ENCODE results near the gene MEFV.
A peak's percentile ranks its signal among the peaks of the same experiment; 100 is the strongest.
"Not testable (repeated sequence)": the region's sequence is repeated elsewhere in the genome, so short reads cannot be mapped to it uniquely, and the experiment has no call there.

Gene MEFV

GRCh38 chr16:3285131-3285530, 28.7 kb upstream of the MEFV start:
- peak overlapping the region; percentile 99 for H3K4me3 ChIP-seq
- peaks cover 27% of the 10 kb centered on the region for H3K4me1 ChIP-seq
- peaks cover 4% of the 10 kb centered on the region; the same call in 1 of the 2 replicates for H3K27me3 ChIP-seq
- H4K20me1 ChIP-seq, result peaks cover 30% of the 10 kb centered on the region
- no peak for TF ChIP-seq Cebpa-rat (IDR thresholded peaks at IDR 0.05)
- H3K9me3 ChIP-seq, result peaks cover 53% of the 10 kb centered on the region
- no peak overlapping the region for H3K27ac ChIP-seq
- H3K9ac ChIP-seq, result peak overlapping the region; percentile 98
- peaks cover 57% of the 10 kb centered on the region for H3K36me3 ChIP-seq
- H3K4me2 ChIP-seq, result peak overlapping the region; percentile 94

GRCh38 chr16:3283543-3284447, 27.4 kb upstream of the MEFV start:
- Histone ChIP-seq H4K20me1 (peaks cover 30% of the 10 kb centered on the region), H3K4me3 (peak overlapping the region; percentile 99), H3K27ac (peak overlapping the region; percentile 98), H3K27me3 (no peaks in the 10 kb centered on the region), H3K9ac (peak overlapping the region; percentile 98), H3K36me3 (peaks cover 43% of the 10 kb centered on the region), H3K9me3 (peaks cover 40% of the 10 kb centered on the region), H3K4me1 (peaks cover 27% of the 10 kb centered on the region), H3K4me2 (peak overlapping the region; percentile 94)
- TF ChIP-seq Cebpa-rat (IDR thresholded peaks at IDR 0.05), result no peak

DNA sequence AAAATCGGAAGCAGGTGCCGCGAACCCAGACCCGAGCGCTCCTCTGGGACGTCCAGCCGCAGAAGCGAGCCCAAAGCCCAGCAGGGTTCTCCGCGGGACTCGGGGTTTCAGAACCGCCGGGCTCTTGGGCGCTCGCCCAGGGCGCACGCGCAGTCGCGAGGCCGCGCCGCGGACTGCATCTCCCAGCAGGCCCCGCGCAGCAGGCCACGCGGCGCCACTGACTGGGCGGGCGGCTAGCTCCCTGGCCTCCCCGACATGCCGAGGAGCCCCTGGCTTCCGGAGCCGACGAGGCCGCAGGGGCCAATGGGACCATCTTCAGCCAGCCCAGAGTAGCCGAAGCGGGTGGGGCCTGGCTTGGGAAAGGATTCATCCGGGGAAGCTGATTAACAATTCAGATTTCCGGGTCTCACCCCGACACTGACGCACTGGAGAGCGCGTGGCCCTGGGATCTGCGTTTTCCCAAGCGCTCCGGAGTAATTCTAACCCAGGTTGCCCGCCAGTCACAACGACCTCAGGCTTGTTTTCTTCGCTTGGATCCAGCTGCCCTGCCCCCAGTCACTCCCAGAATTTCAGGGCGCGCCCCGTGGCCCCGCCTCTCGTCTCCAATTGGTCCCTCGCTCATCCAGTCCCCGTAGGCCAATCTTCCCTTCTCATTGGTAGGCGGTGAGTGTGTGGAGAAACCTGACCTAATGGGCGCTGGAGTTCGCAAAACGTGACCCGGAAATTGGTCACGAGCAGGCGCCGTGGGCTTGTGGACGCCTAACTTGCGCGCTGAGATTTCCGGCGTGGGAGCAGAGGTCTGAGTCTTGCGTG, 26.5 kb upstream of the MEFV start, which contains the start of gene ZNF263:
Gene ZNF263 (plus strand): TSS at position 762 of the 813 bp plus-strand sequence. CDS start 328 bp downstream, outside the sequence.
- Histone ChIP-seq H3K9me3 (peaks cover 31% of the 10 kb centered on the region), H3K4me3 (peak within 1 kb of the TSS; percentile 99), H3K9ac (peak within 1 kb of the TSS; percentile 98), H3K36me3 (peaks cover 35% of the 10 kb centered on the region), H3K4me1 (peaks cover 27% of the 10 kb centered on the region), H3K27me3 (no peaks in the 10 kb centered on the region), H4K20me1 (peaks cover 30% of the 10 kb centered on the region), H3K27ac (peak within 1 kb of the TSS; percentile 98), H3K4me2 (peak within 1 kb of the TSS; percentile 94)
- TF ChIP-seq Cebpa-rat (IDR thresholded peaks at IDR 0.05), result no peak

- TF ChIP-seq Cebpa-rat (IDR thresholded peaks at IDR 0.05), result no peak
- Histone ChIP-seq H3K4me2 (peak overlapping the region; percentile 94), H3K27ac (peak overlapping the region; percentile 98), H3K27me3 (no peaks in the 10 kb centered on the region), H3K9me3 (peaks cover 24% of the 10 kb centered on the region), H4K20me1 (peaks cover 30% of the 10 kb centered on the region), H3K36me3 (peaks cover 28% of the 10 kb centered on the region), H3K9ac (peak overlapping the region; percentile 98), H3K4me3 (peak overlapping the region; percentile 99), H3K4me1 (peaks cover 27% of the 10 kb centered on the region)
These were observed 25.8 kb upstream of the MEFV start for GRCh38 chr16:3282103-3282729.

DNA sequence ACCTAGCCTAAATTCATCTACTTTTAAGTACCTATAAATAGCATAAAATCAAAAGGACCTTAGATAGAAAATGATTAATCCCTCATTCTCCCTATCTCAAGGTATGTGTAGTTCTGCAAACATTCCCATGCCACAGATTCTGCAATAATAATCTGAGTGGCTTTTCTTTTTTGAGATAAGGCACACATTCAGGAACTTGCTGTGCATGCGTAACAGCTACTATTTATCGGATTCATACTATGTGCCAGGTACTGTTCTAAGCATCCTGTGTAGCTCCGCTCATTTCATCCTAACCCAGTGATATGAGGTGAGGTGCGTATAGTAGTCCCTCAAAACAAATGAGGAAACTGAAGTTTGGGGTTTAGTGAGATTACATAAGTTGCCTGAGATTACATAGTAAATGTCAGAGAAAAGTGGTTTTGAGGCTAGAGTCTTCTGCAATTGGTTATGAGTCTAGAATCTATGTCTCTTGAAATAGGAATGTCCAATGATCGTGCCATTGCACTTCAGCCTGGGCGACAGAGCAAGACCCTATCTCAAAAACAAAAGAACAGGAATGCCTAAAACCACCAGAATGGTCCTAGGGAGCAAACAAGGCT, 24.9 kb upstream of the MEFV start:
- peaks cover 15% of the 10 kb centered on the region for H3K9me3 ChIP-seq
- H3K36me3 ChIP-seq, result peaks cover 19% of the 10 kb centered on the region
- H3K9ac ChIP-seq, result no peak overlapping the region
- no peak overlapping the region for H3K4me3 ChIP-seq
- H3K4me2 ChIP-seq, result peak overlapping the region; percentile 94
- peaks cover 29% of the 10 kb centered on the region for H4K20me1 ChIP-seq
- H3K4me1 ChIP-seq, result peaks cover 27% of the 10 kb centered on the region
- no peak for TF ChIP-seq Cebpa-rat (IDR thresholded peaks at IDR 0.05)
- no peak overlapping the region for H3K27ac ChIP-seq
- no peaks in the 10 kb centered on the region for H3K27me3 ChIP-seq

DNA sequence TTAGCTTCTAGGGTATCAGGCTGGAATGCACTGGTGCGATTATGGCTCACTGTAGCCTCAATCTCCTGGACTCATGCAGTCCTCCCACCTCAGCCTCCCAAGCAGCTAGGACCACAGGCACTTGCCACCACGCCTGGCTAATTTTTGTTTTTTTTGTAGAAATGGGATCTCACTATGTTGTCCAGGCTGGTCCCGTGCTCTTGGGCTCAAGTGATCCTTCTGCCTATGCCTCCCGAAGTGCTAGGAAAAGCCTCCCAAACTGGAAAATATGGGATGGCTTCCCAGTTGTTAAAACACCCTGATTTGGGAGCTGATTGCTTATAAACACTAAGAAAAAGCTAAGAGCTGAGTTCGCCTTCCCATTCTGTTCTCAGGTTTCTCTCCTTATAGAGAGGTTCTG, 20.2 kb upstream of the MEFV start:
- no peak overlapping the region for H3K9ac ChIP-seq
- no peak overlapping the region for H3K4me3 ChIP-seq
- H4K20me1 ChIP-seq, result no peaks in the 10 kb centered on the region
- H3K27ac ChIP-seq, result no peak overlapping the region
- TF ChIP-seq Cebpa-rat (IDR thresholded peaks at IDR 0.05), result no peak
- peaks cover 2% of the 10 kb centered on the region; the same call in 1 of the 2 replicates for H3K9me3 ChIP-seq
- H3K27me3 ChIP-seq, result no peaks in the 10 kb centered on the region
- peaks cover 3% of the 10 kb centered on the region for H3K4me1 ChIP-seq
- no peak overlapping the region for H3K4me2 ChIP-seq
- H3K36me3 ChIP-seq, result no peaks in the 10 kb centered on the region

GRCh38 chr16:3274947-3275346, 18.5 kb upstream of the MEFV start:
- H3K36me3 ChIP-seq, result no peaks in the 10 kb centered on the region
- no peaks in the 10 kb centered on the region for H3K27me3 ChIP-seq
- H3K9me3 ChIP-seq, result peaks cover 9% of the 10 kb centered on the region; the same call in 1 of the 2 replicates
- no peak overlapping the region for H3K4me3 ChIP-seq
- no peak overlapping the region for H3K27ac ChIP-seq
- H3K4me1 ChIP-seq, result no peaks in the 10 kb centered on the region
- H4K20me1 ChIP-seq, result no peaks in the 10 kb centered on the region
- no peak for TF ChIP-seq Cebpa-rat (IDR thresholded peaks at IDR 0.05)
- no peak overlapping the region for H3K9ac ChIP-seq
- no peak overlapping the region for H3K4me2 ChIP-seq

DNA sequence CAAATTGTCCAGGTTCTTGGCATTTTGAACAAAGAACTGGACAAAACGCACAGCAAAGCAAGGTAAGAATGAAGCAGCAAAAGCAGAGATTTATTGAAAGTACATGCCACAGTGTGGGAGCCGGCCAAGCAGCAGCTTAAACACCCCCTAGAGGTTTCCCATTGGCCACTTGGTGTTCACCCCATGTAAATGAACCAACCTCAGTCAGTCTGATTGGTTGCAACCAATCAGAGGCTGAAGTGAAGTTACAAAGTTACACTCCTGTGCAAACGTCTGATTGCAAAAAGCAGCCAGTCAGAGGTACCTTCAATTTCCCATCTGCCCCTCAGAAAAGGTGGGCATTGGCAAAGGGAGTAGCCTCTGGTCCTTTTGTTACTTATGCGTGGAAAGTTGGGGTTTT, 18.1 kb upstream of the MEFV start:
- Histone ChIP-seq H3K4me1 (no peaks in the 10 kb centered on the region), H4K20me1 (no peaks in the 10 kb centered on the region), H3K27me3 (no peaks in the 10 kb centered on the region), H3K36me3 (no peaks in the 10 kb centered on the region), H3K9ac (no peak overlapping the region), H3K4me2 (no peak overlapping the region), H3K27ac (no peak overlapping the region), H3K4me3 (no peak overlapping the region), H3K9me3 (peaks cover 9% of the 10 kb centered on the region; the same call in 1 of the 2 replicates)
- no peak for TF ChIP-seq Cebpa-rat (IDR thresholded peaks at IDR 0.05)

- H3K9me3 ChIP-seq, H3K4me3 ChIP-seq, H3K4me2 ChIP-seq, H3K27me3 ChIP-seq, H3K27ac ChIP-seq, H3K9ac ChIP-seq, H4K20me1 ChIP-seq, H3K4me1 ChIP-seq: not testable (repeated sequence)
- H3K36me3 ChIP-seq, result peaks cover 13% of the 10 kb centered on the region; the same call in 1 of the 2 replicates
These were observed 14.8 kb upstream of the MEFV start for GRCh38 chr16:3271281-3271680.

GRCh38 chr16:3270718-3271117, 14.3 kb upstream of the MEFV start:
- not testable (repeated sequence) for H3K4me1 ChIP-seq, H3K4me2 ChIP-seq, H4K20me1 ChIP-seq, H3K9me3 ChIP-seq, H3K4me3 ChIP-seq, H3K27ac ChIP-seq, H3K9ac ChIP-seq, H3K27me3 ChIP-seq
- H3K36me3 ChIP-seq, result peaks cover 13% of the 10 kb centered on the region; the same call in 1 of the 2 replicates
